Measurements from ENCODE around the gene FAIM. TPM values are rescaled to one million over a fixed set of nuclear protein-coding genes. Genes with fewer than 3 reads are reported as not detected.

FAIM gene
- total RNA-seq, 4 donors from 2014 or later: 5.1 to 12.5 (median 7.1) TPM

DNA sequence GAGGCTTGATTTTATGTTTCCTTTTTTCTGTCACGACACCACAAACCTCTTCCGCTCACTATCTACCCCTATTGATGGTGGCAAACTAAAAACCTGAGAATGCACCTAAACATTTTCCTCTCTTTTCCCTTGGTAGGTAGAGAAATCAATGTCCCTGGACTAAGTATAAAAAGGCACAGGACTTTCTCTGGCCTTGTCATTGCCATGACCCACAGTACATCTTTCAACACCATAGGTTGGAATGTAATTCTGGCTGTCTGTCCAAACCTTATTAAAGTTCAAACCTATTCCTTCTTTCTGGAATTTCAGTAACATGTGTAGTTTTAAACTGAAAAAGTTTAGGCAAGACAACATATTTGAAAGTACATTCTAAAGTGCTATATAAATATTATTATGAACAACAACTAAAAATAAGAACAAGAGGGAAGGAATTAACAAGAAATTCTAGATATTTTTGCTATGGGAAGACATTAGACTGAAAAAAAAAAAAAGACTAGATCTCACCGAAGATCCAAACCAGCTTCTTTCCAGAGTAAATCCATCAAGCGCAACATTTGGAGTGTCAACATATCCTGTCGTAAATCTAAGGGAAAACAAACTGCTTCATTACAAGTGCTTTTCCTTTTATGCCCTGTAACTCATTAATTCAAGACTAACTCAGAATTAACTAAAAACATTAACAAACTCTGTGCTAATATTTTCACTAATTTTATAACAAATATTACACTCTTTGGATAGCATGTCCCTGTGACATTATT is 73.1 kb downstream of the FAIM start:
- 80 to 81% methylated on average over 5 of the region's 5 CpGs for WGBS, 2 donors
- intact Hi-C loops (cut with DNase I; ENCODE audit: low total_unique reads): no loop called here
- no peak for TF ChIP-seq POLR2A (IDR thresholded peaks at IDR 0.05)
- TF ChIP-seq, protein P1, sequence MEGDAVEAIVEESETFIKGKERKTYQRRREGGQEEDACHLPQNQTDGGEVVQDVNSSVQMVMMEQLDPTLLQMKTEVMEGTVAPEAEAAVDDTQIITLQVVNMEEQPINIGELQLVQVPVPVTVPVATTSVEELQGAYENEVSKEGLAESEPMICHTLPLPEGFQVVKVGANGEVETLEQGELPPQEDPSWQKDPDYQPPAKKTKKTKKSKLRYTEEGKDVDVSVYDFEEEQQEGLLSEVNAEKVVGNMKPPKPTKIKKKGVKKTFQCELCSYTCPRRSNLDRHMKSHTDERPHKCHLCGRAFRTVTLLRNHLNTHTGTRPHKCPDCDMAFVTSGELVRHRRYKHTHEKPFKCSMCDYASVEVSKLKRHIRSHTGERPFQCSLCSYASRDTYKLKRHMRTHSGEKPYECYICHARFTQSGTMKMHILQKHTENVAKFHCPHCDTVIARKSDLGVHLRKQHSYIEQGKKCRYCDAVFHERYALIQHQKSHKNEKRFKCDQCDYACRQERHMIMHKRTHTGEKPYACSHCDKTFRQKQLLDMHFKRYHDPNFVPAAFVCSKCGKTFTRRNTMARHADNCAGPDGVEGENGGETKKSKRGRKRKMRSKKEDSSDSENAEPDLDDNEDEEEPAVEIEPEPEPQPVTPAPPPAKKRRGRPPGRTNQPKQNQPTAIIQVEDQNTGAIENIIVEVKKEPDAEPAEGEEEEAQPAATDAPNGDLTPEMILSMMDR (IDR thresholded peaks at IDR 0.05): no peak
- no peak for DNase-seq (ENCODE audit: low spot score in 2 of 2)
- H3K4me3 ChIP-seq (ENCODE audit: low read depth, poor library complexity, severe bottlenecking): no peak overlapping the region

DNA sequence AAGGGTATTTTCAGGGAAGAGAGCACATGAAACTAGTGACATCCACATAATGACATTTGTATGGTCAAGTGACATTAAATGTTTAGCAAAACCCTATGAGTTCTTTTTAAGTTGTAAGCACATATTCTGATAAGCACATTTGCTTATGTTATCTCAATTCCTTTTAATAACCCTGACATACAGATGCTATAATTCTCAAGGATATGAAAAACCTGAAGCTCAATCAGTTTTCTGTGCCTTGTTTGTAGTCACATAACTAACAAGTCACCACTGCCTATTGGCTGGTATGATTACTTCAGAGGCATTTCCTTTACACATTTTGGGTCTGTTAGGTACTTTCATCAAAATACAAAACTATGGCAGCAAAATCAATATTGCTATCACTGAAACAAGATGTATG is 74.1 kb downstream of the FAIM start:
- TF ChIP-seq POLR2A (IDR thresholded peaks at IDR 0.05): no peak
- TF ChIP-seq, protein P1 (IDR thresholded peaks at IDR 0.05): no peak
- intact Hi-C loops (cut with DNase I; ENCODE audit: low total_unique reads): no loop called here

More for the DNA sequence above, 74.1 kb downstream of the FAIM start:
- no peak for DNase-seq (ENCODE audit: low spot score in 2 of 2)
- H3K4me3 ChIP-seq (ENCODE audit: low read depth, poor library complexity, severe bottlenecking): no peak overlapping the region

Other genes starting within 250 kb of the FAIM start
- 10 to 100 TPM; 44.5 to 59.5 (median 47.1) TPM for gene ESYT3, start 174.2 kb upstream of the FAIM start, total RNA-seq
- gene CEP70, start 14.5 kb upstream of the FAIM start, total RNA-seq: 10 to 100 TPM; 10.2 to 13.5 (median 12.2) TPM
- gene PIK3CB, start 226.2 kb downstream of the FAIM start, total RNA-seq: 10 to 100 TPM; 33.8 to 56.1 (median 50.6) TPM